ENCODE data around the gene FKBP5.

DNA sequence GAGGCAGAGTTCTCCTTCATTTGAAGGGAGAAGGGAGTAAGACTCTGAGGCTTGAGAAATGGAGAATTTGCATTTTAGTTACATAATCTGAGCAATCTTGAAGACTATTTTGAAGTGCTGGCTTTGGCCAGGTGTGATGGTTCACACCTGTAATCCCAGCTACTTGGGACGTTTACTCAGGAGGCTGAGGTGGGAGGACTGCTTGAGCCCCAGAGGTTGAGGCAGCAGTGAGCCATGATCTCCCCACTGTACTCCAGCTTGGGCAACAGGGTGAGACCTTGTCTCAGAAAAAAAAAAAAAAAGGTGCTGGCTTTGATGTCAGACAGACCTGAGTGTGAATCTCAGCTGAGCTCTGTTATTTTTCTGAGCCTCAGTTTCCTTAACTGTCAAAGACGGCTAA lies 35.8 kb upstream of the FKBP5 start:
- no peak for TF ChIP-seq CTCF (IDR thresholded peaks at IDR 0.05)
- no peak for TF ChIP-seq POLR2A (IDR thresholded peaks at IDR 0.05)

Measured in gastroesophageal sphincter (tissue), 3 donors.